ENCODE measurements around the gene TPM1. TPM values are rescaled to one million over a fixed set of nuclear protein-coding genes. Genes with fewer than 3 reads are reported as not detected.

TPM1 gene
- total and polyA plus RNA-seq, 4 donors: 64.7 to 101 (median 71.5) TPM

- TF ChIP-seq TAF1 (conservative IDR thresholded peaks at IDR 0.05): no peak
- TF ChIP-seq JUND (IDR thresholded peaks at IDR 0.05): no peak
- TF ChIP-seq ZBTB33 (IDR thresholded peaks at IDR 0.05): no peak
- no peak for TF ChIP-seq ATF3 (IDR thresholded peaks at IDR 0.05)
- no peak for TF ChIP-seq NR2F2 (IDR thresholded peaks at IDR 0.05)
- TF ChIP-seq SP1 (IDR thresholded peaks at IDR 0.05): no peak
- no peak for TF ChIP-seq MAX (IDR thresholded peaks at IDR 0.05)
- no peak for TF ChIP-seq EGR1 (IDR thresholded peaks at IDR 0.05; ENCODE audit: low read depth in 2 of 2)
- TF ChIP-seq RAD21 (IDR thresholded peaks at IDR 0.05): no peak
- no peak for TF ChIP-seq GABPA (IDR thresholded peaks at IDR 0.05 in 1 of 2, conservative IDR thresholded peaks at IDR 0.05 in 1 of 2)
- no peak for TF ChIP-seq REST (IDR thresholded peaks at IDR 0.05)
- no peak for TF ChIP-seq FOXA2 (IDR thresholded peaks at IDR 0.05)
- TF ChIP-seq HNF4A (conservative IDR thresholded peaks at IDR 0.05): no peak
- TF ChIP-seq RXRA (IDR thresholded peaks at IDR 0.05): no peak
- H3K4me1 ChIP-seq (ENCODE audit: control insufficient read depth in 4 of 4, insufficient read depth in 4 of 4, low read length in 3 of 4): peaks cover 10 to 41% (median 28%) of the 10 kb centered on the region in 4 donors
- H3K27ac ChIP-seq (ENCODE audit: low read depth in 1 of 2, low read length in 2 of 2): no peak overlapping the region
- no peak overlapping the region for H3K4me3 ChIP-seq (ENCODE audit: low read depth in 1 of 3, low read length in 3 of 3)
- WGBS: 89% methylated on average over 3 of the region's 3 CpGs
- peaks cover 0 to 5% (median 0%) of the 10 kb centered on the region in 4 donors for H3K27me3 ChIP-seq (ENCODE audit: control insufficient read depth in 4 of 4, insufficient read depth in 4 of 4, low read length in 3 of 4)
- no peak overlapping the region for H3K9ac ChIP-seq (ENCODE audit: low read depth in 1 of 2, low read length in 2 of 2)
- H3K36me3 ChIP-seq (ENCODE audit: control insufficient read depth in 4 of 4, insufficient read depth in 3 of 4, low read depth in 1 of 4, low read length in 3 of 4): no peaks in the 10 kb centered on the region
- DNase-seq (ENCODE audit: low spot score): no peak
- no peaks in the 10 kb centered on the region for H3K9me3 ChIP-seq (ENCODE audit: control insufficient read depth in 4 of 4, low read length in 3 of 4)
Measured at GRCh38 chr15:63045879-63046278, 3.3 kb downstream of the TPM1 start.

- H3K9ac ChIP-seq (ENCODE audit: low read depth in 1 of 2, low read length in 2 of 2): peak overlapping the region in 1 of 2 donors; percentile 24
- DNase-seq (ENCODE audit: low spot score): no peak
- H3K4me3 ChIP-seq (ENCODE audit: low read depth in 1 of 3, low read length in 3 of 3): peak overlapping the region in 1 of 3 donors; percentile 90
- peak overlapping the region in 1 of 2 donors; percentile 91 for H3K27ac ChIP-seq (ENCODE audit: low read depth in 1 of 2, low read length in 2 of 2)
- no peaks in the 10 kb centered on the region for H3K36me3 ChIP-seq (ENCODE audit: control insufficient read depth in 4 of 4, insufficient read depth in 3 of 4, low read depth in 1 of 4, low read length in 3 of 4)
- H3K27me3 ChIP-seq (ENCODE audit: control insufficient read depth in 4 of 4, insufficient read depth in 4 of 4, low read length in 3 of 4): peaks cover 0 to 5% (median 0%) of the 10 kb centered on the region in 4 donors
- no peaks in the 10 kb centered on the region for H3K9me3 ChIP-seq (ENCODE audit: control insufficient read depth in 4 of 4, low read length in 3 of 4)
- 84% methylated on average over 8 of the region's 8 CpGs for WGBS
- peaks cover 12 to 49% (median 37%) of the 10 kb centered on the region in 4 donors for H3K4me1 ChIP-seq (ENCODE audit: control insufficient read depth in 4 of 4, insufficient read depth in 4 of 4, low read length in 3 of 4)
- TF ChIP-seq CTCF (IDR thresholded peaks at IDR 0.05; ENCODE audit: low read depth, low read length, missing input control) (no peak), MAX (IDR thresholded peaks at IDR 0.05) (no peak), JUND (IDR thresholded peaks at IDR 0.05) (no peak), FOXA1 (IDR thresholded peaks at IDR 0.05) (no peak), HNF4A (conservative IDR thresholded peaks at IDR 0.05) (no peak), TAF1 (conservative IDR thresholded peaks at IDR 0.05) (no peak), YY1 (IDR thresholded peaks at IDR 0.05) (no peak), SP1 (IDR thresholded peaks at IDR 0.05) (no peak), RXRA (IDR thresholded peaks at IDR 0.05) (no peak), NR2F2 (IDR thresholded peaks at IDR 0.05) (no peak), GABPA (IDR thresholded peaks at IDR 0.05 in 1 of 2, conservative IDR thresholded peaks at IDR 0.05 in 1 of 2) (no peak), ZBTB33 (IDR thresholded peaks at IDR 0.05) (no peak), ATF3 (IDR thresholded peaks at IDR 0.05) (no peak)
Measured at GRCh38 chr15:63046917-63047760, 4.6 kb downstream of the TPM1 start.

All from liver (tissue), 9 donors.